HepG2 (cell line): Measurements from ENCODE around the gene PRKCE. TPM values are rescaled to one million over a fixed set of nuclear protein-coding genes. Genes with fewer than 3 reads are reported as not detected.

Experiments used
- ARID2 ChIP-seq: sonication (generic); formaldehyde crosslinking; IDR thresholded peaks from 2 replicates; pipeline ENCODE4 v1.8.1; 2022; ENCODE audit warnings: mild to moderate bottlenecking, missing genetic modification reagents, borderline replicate concordance
- CAMTA2 ChIP-seq: sonication (generic); formaldehyde crosslinking; IDR thresholded peaks from 2 replicates; pipeline ENCODE4 v1.4.0; 2020; ENCODE audit warnings: mild to moderate bottlenecking, missing genetic modification reagents, borderline replicate concordance
- FOSL2 ChIP-seq: sonication (generic); formaldehyde crosslinking; IDR thresholded peaks from 2 replicates; pipeline ENCODE4 v1.4.0; 2020; ENCODE audit warnings: missing genetic modification reagents
- IRF2 ChIP-seq: IDR thresholded peaks from 2 replicates; pipeline ENCODE4 v1.6.1; 2018; ENCODE audit warnings: missing genetic modification reagents, missing compliant biosample characterization
- MTA3 ChIP-seq: sonication (generic); formaldehyde crosslinking; IDR thresholded peaks from 2 replicates; pipeline ENCODE4 v1.4.0; 2020; ENCODE audit warnings: missing genetic modification reagents
- NR2F6 ChIP-seq, 2 experiments: IDR thresholded peaks; 2 replicates each; pipeline ENCODE4 v1.6.1; 2016; ENCODE audit warnings: antibody characterized with exemption in 1 of 2, mild to moderate bottlenecking in 1 of 2
- PHF20 ChIP-seq: sonication (generic); formaldehyde crosslinking; IDR thresholded peaks from 2 replicates; pipeline ENCODE4 v1.5.0; 2020; ENCODE audit warnings: mild to moderate bottlenecking, missing genetic modification reagents
- POLR2AphosphoS5 ChIP-seq: IDR thresholded peaks from 2 replicates; pipeline ENCODE4 v1.6.1; 2012; ENCODE audit warnings: low read depth, low read length
- YEATS2 ChIP-seq: sonication (generic); formaldehyde crosslinking; IDR thresholded peaks from 2 replicates; pipeline ENCODE4 v1.4.0; 2020; ENCODE audit warnings: missing genetic modification reagents, borderline replicate concordance
- YY1 ChIP-seq: IDR thresholded peaks from 2 replicates; pipeline ENCODE4 v1.6.1; 2011; ENCODE audit warnings: low read length, low read depth, moderate library complexity, mild to moderate bottlenecking; ENCODE audit not compliant: insufficient read depth, insufficient replicate concordance
- ZBTB1 ChIP-seq: sonication (generic); formaldehyde crosslinking; IDR thresholded peaks from 2 replicates; pipeline ENCODE4 v1.4.0; 2020; ENCODE audit warnings: missing genetic modification reagents, borderline replicate concordance
- polyA plus RNA-seq, 8 experiments: library from polyadenylated mRNA; depleted of rRNA in 3 of 8; stranded (reverse) in 7 of 8; unstranded in 1 of 8; fragments of >200 nt; fragmentation: Illumina TruSeq in 4 of 8; extraction: Trizol in 4 of 8; gene quantifications; 2 replicates each; pipeline versions ENCODE4 v1.2.1 to v1.2.3, GENCODE V29; 2011 to 2016; ENCODE audit warnings: low read depth in 4 of 8, missing spikeins in 1 of 8, mixed read lengths in 1 of 8; ENCODE audit not compliant: insufficient read depth in 1 of 8
- total RNA-seq, 5 experiments: library from RNA; depleted of rRNA; stranded (reverse); fragments of >200 nt; fragmentation: Illumina TruSeq; extraction: Trizol; gene quantifications; 2 replicates each; pipeline ENCODE4 v1.2.3, GENCODE V29; 2016; ENCODE audit warnings: low read depth in 1 of 5
- TF ChIP-seq, protein P1 (sequence below), 2 experiments: sonication (generic) in 1 of 2; formaldehyde crosslinking in 1 of 2; IDR thresholded peaks; 2 replicates each; pipeline versions ENCODE4 v1.4.0 to v1.6.1; 2016 to 2020; ENCODE audit warnings: borderline replicate concordance in 1 of 2, low read depth in 1 of 2, mild to moderate bottlenecking in 1 of 2, missing genetic modification reagents in 1 of 2
- TF ChIP-seq, protein P2 (sequence below): IDR thresholded peaks from 2 replicates; pipeline ENCODE4 v1.6.1; 2012; ENCODE audit warnings: inconsistent platforms
- TF ChIP-seq, protein P3 (sequence below): sonication (generic); formaldehyde crosslinking; IDR thresholded peaks from 2 replicates; pipeline ENCODE4 v1.5.0; 2020; ENCODE audit warnings: mild to moderate bottlenecking, missing genetic modification reagents, borderline replicate concordance
- TF ChIP-seq, protein P4 (sequence below): sonication (generic); formaldehyde crosslinking; IDR thresholded peaks from 2 replicates; pipeline ENCODE4 v1.4.0; 2020; ENCODE audit warnings: mild to moderate bottlenecking, missing genetic modification reagents
- TF ChIP-seq, protein P5 (sequence below): sonication (generic); formaldehyde crosslinking; IDR thresholded peaks from 2 replicates; pipeline ENCODE4 v1.5.0; 2020; ENCODE audit warnings: missing genetic modification reagents, mild to moderate bottlenecking, borderline replicate concordance

Gene PRKCE
- total and polyA plus RNA-seq, 2 of the 13 experiments (the other 11 are each of a cell fraction or from before 2014, with no cell fraction given): 1.0 to 3.9 TPM

DNA sequence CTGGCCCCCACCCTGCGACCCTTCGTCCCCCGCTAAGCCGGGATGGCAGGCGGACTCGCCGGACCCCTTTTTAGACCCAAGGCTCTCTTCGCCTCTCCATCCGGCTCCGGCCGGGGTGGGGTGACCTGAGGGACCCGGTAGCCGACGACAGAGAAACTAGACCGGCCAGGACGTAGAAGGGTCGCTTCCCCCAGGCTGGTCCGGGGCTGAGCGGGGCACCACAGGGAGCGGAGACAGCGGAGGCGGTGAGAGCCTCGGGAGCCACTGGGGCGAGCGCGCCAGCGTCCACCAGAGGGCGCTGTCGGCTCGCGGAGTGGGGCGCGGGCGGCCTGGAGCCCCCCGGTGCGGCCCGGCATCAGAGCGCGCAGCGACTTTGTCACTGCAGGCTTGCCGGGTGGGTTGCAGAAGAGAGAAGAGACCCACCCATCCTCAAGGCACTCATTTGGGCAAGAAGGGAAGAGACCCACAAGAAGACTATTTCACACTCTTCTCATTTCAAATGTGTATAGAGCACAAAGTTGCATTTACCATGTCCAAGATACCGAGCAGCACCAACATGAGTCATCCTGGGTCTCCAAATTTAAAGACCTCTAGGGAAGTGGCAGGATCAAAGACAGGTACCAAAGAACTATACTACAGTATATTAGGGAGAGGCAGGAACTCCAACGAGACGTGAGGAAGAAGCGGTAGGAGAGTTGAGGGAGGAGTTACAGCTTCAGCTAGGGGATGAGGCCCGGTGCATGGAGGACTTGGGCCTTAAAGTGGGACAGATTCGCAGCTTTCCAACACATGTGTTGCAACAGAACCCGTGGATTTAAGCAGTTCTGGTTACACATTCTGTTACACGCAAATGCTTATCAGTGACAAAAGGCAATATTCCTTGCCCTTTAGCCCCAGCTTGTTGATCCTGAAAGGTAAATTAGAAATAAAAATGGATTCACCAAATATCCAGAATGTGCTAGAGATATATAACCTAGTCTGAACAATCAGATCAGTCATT, 7.6 kb upstream of the PRKCE start (continued):
- TF ChIP-seq, protein P1, sequence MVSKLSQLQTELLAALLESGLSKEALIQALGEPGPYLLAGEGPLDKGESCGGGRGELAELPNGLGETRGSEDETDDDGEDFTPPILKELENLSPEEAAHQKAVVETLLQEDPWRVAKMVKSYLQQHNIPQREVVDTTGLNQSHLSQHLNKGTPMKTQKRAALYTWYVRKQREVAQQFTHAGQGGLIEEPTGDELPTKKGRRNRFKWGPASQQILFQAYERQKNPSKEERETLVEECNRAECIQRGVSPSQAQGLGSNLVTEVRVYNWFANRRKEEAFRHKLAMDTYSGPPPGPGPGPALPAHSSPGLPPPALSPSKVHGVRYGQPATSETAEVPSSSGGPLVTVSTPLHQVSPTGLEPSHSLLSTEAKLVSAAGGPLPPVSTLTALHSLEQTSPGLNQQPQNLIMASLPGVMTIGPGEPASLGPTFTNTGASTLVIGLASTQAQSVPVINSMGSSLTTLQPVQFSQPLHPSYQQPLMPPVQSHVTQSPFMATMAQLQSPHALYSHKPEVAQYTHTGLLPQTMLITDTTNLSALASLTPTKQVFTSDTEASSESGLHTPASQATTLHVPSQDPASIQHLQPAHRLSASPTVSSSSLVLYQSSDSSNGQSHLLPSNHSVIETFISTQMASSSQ (IDR thresholded peaks at IDR 0.05; ENCODE audit: low read depth): no peak
- TF ChIP-seq, protein P1 (CRISPR knock-in tag; IDR thresholded peaks at IDR 0.05; ENCODE audit: borderline replicate concordance): no peak
- TF ChIP-seq, protein P2, sequence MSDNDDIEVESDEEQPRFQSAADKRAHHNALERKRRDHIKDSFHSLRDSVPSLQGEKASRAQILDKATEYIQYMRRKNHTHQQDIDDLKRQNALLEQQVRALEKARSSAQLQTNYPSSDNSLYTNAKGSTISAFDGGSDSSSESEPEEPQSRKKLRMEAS: peak; percentile 14; the same call in 1 of the 2 replicates
- 0 out of 2 replicates have a peak, but pooled peaks have one; percentile 20 for TF ChIP-seq ARID2 (CRISPR knock-in tag)
- TF ChIP-seq NR2F6 (IDR thresholded peaks at IDR 0.05): no peak
- TF ChIP-seq NR2F6 (CRISPR knock-in tag; IDR thresholded peaks at IDR 0.05): no peak
- TF ChIP-seq YEATS2 (CRISPR knock-in tag): no peak
- no peak for TF ChIP-seq ZBTB1 (CRISPR knock-in tag)
- no peak for TF ChIP-seq PHF20 (CRISPR knock-in tag)
- 0 out of 2 replicates have a peak, but pooled peaks have one; percentile 32 for TF ChIP-seq IRF2
- TF ChIP-seq CAMTA2 (CRISPR knock-in tag): no peak
- TF ChIP-seq, protein P3, sequence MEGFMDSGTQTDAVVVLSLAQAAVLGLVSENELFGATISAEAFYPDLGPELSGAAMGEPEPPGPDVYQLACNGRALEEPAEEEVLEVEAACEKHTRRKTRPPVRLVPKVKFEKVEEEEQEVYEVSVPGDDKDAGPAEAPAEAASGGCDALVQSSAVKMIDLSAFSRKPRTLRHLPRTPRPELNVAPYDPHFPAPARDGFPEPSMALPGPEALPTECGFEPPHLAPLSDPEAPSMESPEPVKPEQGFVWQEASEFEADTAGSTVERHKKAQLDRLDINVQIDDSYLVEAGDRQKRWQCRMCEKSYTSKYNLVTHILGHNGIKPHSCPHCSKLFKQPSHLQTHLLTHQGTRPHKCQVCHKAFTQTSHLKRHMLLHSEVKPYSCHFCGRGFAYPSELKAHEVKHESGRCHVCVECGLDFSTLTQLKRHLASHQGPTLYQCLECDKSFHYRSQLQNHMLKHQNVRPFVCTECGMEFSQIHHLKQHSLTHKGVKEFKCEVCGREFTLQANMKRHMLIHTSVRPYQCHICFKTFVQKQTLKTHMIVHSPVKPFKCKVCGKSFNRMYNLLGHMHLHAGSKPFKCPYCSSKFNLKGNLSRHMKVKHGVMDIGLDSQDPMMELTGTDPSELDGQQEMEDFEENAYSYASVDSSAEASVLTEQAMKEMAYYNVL (CRISPR knock-in tag): peak; percentile 60; the same call in 1 of the 2 replicates
- TF ChIP-seq MTA3 (CRISPR knock-in tag): no peak
- TF ChIP-seq FOSL2 (CRISPR knock-in tag): peak; percentile 38; the same call in 1 of the 2 replicates
- TF ChIP-seq, protein P4, sequence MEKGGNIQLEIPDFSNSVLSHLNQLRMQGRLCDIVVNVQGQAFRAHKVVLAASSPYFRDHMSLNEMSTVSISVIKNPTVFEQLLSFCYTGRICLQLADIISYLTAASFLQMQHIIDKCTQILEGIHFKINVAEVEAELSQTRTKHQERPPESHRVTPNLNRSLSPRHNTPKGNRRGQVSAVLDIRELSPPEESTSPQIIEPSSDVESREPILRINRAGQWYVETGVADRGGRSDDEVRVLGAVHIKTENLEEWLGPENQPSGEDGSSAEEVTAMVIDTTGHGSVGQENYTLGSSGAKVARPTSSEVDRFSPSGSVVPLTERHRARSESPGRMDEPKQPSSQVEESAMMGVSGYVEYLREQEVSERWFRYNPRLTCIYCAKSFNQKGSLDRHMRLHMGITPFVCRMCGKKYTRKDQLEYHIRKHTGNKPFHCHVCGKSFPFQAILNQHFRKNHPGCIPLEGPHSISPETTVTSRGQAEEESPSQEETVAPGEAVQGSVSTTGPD: no peak
- TF ChIP-seq POLR2AphosphoS5: no peak
- TF ChIP-seq YY1: peak; percentile 75
- TF ChIP-seq, protein P5, sequence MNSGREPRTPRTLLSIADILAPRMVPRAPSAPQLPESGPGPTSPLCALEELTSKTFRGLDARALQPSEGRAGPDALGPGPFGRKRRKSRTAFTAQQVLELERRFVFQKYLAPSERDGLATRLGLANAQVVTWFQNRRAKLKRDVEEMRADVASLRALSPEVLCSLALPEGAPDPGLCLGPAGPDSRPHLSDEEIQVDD: 0 out of 2 replicates have a peak, but pooled peaks have one; percentile 42
